Activated naive CD8-positive, alpha-beta T cell treated with anti-CD3 and anti-CD28 coated beads, Interleukin-2, amount 50 U/mL, for 24 hours (primary cell): ENCODE results near the gene DOCK4.

Experiments used
- ATAC-seq: fragments of 150-1000 bp; cut with Tn5 transposase; one replicate; pipeline ENCODE4 v1.10.0; 2021
- DNase-seq: peaks from one replicate; pipeline ENCODE4 v3.0.0; 2021
- H3K27ac Mint-ChIP-seq: one replicate; pipeline ENCODE4 v1.8.0; 2021; ENCODE audit warnings: mild to moderate bottlenecking, mixed read lengths
- H3K27me3 Mint-ChIP-seq: one replicate; pipeline ENCODE4 v1.8.0; 2021; ENCODE audit warnings: mixed read lengths
- H3K36me3 Mint-ChIP-seq: one replicate; pipeline ENCODE4 v1.8.0; 2021; ENCODE audit warnings: low read depth, mixed read lengths
- H3K4me1 Mint-ChIP-seq: one replicate; pipeline ENCODE4 v1.8.0; 2021; ENCODE audit warnings: mixed read lengths
- H3K4me3 Mint-ChIP-seq: one replicate; pipeline ENCODE4 v1.8.0; 2021; ENCODE audit warnings: mild to moderate bottlenecking, moderate library complexity, mixed read lengths
- H3K9me3 Mint-ChIP-seq: one replicate; pipeline ENCODE4 v1.8.0; 2021; ENCODE audit warnings: mixed read lengths

The DOCK4 gene

DNA sequence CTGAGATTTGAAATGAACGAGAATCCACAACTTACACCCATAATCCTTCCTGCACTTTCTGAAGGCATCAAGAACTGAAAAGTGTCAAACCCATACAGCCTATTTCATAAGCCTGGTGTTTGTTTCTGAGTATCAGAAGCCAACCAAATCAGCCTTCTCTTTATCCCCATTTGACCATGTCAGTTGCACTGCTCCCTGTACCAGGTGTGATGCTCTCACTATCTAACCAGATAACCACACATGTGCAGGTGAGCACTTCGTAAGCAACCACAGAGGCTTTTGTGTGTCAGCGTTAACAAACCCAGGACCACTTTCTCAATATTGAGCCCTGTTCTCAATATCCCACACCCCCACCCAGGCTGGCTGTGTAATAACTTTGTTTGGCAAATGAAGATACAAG is 114.4 kb downstream of the DOCK4 start:
- Mint-ChIP-seq H3K9me3 (no peaks in the 10 kb centered on the region), H3K27ac (no peak overlapping the region), H3K27me3 (peaks cover 2% of the 10 kb centered on the region), H3K4me3 (no peak overlapping the region), H3K4me1 (no peaks in the 10 kb centered on the region), H3K36me3 (no peaks in the 10 kb centered on the region)
- ATAC-seq (no peak), DNase-seq (no peak)

DNA sequence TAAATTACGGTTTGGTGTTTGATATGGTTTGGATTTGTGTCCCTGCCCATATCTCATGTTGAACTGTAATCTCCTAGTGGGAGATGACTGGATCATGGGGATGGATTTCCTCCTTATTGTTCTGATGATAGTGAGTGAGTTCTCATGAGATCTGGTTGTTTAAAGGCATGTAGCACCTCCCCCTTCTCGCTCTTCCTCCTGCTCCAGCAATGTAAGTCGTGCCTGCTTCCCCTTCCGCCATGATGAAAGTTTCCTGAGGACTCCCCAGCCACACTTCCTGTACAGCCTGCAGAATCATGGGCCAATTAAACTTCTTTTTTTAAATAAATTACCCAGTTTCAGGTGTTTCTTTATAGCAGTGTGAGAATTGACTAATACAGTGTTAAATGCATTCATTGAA is 116.6 kb downstream of the DOCK4 start:
- Mint-ChIP-seq H3K9me3 (no peaks in the 10 kb centered on the region), H3K27ac (no peak overlapping the region), H3K36me3 (no peaks in the 10 kb centered on the region), H3K4me1 (peaks cover 5% of the 10 kb centered on the region), H3K4me3 (no peak overlapping the region), H3K27me3 (peaks cover 8% of the 10 kb centered on the region)
- DNase-seq (no peak), ATAC-seq (no peak)

DNA sequence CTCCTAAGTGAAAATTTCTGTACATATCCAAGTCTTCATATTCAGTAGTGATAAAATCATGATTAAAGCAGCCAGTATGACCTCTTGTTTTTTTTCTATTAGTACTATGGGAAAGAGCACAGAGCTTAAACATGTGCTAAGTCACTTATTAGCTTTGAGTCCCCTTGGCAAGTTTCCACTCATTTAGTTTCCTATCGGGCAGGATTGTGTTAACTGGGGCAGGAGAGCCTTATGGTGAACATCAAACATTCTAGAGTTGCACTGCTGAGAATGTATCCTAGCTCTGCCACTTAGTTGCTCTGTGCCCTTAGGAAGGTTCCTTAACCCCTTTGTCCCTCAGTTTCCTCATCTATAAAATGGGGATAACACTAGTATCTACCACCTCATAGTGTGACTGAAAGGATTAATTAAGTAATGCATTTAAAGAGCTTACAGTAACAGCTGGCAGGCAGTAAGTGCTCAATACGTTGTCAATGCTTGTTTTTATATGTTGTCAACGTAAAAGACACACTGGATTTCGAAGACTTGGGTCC is 117.6 kb downstream of the DOCK4 start:
- H3K36me3 Mint-ChIP-seq, result no peaks in the 10 kb centered on the region
- no peaks in the 10 kb centered on the region for H3K9me3 Mint-ChIP-seq
- no peak overlapping the region for H3K27ac Mint-ChIP-seq
- H3K27me3 Mint-ChIP-seq, result peaks cover 8% of the 10 kb centered on the region
- peaks cover 6% of the 10 kb centered on the region for H3K4me1 Mint-ChIP-seq
- ATAC-seq (no peak), DNase-seq (no peak)
- H3K4me3 Mint-ChIP-seq, result no peak overlapping the region

DNA sequence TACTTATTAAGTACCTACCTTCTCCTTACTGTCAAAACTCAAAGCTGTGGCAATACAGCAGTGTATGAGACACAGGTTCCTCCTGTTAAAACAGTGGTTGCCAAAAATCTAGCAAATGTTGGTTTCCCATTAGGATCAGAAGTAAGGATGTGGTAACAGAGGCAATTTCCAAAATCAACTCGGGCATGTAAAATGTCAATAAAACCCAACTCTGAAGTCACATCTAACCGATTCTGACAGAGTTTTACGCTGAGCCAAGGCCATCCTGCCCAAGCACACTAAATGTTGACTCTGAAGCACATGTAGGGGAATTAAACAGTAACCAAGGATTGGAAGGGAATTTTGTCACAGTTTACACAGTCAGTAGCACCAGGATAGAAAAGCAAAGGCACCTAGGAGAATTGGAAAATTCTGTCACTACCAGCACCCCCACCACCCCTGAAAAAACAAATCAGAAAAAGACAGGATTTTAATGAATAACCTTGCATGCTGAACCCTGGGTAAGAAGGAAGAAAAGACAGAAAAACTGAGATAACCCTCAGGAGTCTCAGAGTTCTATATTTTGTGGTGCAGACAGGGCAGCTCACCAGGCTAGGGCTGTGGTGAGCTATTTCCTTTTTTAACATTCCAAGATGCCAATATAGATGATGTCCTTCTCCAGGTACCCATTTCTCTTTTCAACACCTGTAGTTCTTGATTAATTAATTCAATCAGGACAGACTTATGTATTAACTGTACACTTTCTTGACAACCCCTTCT is 119.5 kb downstream of the DOCK4 start:
- Mint-ChIP-seq H3K9me3 (no peaks in the 10 kb centered on the region), H3K4me1 (peaks cover 6% of the 10 kb centered on the region), H3K27me3 (peaks cover 8% of the 10 kb centered on the region), H3K4me3 (no peak overlapping the region), H3K27ac (no peak overlapping the region), H3K36me3 (no peaks in the 10 kb centered on the region)
- no peak for DNase-seq
- no peak for ATAC-seq

DNA sequence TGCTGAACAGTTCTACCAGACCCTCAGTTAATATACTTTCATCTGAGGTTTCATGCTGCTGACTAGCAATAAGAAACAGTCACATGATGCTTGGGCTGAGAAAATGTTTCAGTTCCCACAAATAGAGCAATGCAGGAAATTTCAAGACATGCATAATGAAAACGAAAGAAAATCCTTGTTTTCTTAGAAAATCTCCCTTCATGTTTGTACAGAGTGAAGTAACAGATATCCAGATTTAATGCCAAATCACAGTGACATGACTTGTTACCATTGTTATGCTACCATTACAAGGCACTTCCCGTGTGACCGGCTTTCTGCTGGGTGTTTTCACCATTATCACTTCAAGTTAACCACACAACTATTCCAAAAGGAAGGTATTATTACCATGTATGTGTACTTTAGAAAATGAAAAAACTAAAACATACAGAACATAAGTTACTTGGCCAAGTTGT is 121.7 kb downstream of the DOCK4 start:
- ATAC-seq (peak; percentile 10), DNase-seq (no peak)
- H3K27me3 Mint-ChIP-seq, result peaks cover 14% of the 10 kb centered on the region
- H3K9me3 Mint-ChIP-seq, result no peaks in the 10 kb centered on the region
- H3K27ac Mint-ChIP-seq, result no peak overlapping the region
- no peaks in the 10 kb centered on the region for H3K36me3 Mint-ChIP-seq
- H3K4me1 Mint-ChIP-seq, result peaks cover 18% of the 10 kb centered on the region
- no peak overlapping the region for H3K4me3 Mint-ChIP-seq

DNA sequence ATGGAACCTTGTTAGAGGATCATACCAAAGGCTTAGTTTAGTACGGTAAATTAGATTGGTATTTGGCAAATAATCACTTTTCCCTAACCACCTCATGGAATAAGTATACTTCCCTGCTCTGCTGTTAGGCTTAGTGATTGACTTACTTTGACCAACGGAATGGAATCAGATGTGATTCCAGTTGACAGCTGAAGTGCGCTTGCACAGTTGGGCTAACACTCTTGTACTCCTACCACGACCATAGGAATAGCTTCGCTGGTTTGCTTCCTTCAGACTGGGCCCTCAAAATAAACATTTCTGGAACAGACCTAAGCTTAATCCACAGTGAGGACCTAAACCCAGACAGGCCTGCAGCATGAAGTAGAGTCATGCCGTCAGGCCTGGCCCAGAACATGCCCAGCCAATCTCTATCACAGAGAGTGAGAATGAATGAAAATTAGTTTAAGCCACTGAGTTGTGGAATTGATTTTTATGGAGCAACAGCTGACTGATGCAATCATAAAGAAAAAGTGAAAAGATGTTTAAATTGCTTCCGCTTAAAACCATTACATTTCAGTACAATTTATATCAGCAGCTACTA is 122.3 kb downstream of the DOCK4 start:
- no peak for ATAC-seq
- H3K4me1 Mint-ChIP-seq, result peaks cover 18% of the 10 kb centered on the region
- H3K27ac Mint-ChIP-seq, result no peak overlapping the region

DNA sequence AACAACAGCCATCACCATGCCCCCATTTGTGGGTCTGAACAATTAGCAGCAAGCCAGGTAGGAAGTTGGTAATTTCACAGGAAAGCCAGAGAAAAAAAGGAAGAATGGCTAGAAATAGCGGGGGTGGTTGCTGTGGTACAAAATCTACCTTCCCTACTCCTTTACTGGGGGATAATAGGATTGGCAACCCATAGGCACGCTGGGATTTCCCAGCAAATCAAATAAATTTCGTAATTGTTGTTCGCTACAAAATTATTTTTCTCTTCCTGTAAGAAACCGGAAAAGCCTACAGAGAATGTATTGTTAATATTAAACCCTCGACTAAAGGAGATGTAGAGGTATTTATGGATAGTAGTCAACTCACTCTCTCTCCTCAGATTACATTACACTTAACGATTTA is 123.9 kb downstream of the DOCK4 start:
- Mint-ChIP-seq H3K27ac (no peak overlapping the region), H3K27me3 (peaks cover 20% of the 10 kb centered on the region), H3K36me3 (no peaks in the 10 kb centered on the region), H3K4me1 (peaks cover 18% of the 10 kb centered on the region), H3K9me3 (no peaks in the 10 kb centered on the region), H3K4me3 (no peak overlapping the region)
- no peak for ATAC-seq
- DNase-seq, result no peak

More for the DNA sequence above, 122.3 kb downstream of the DOCK4 start:
- H3K4me3 Mint-ChIP-seq, result no peak overlapping the region
- H3K27me3 Mint-ChIP-seq, result peaks cover 14% of the 10 kb centered on the region
- H3K36me3 Mint-ChIP-seq, result no peaks in the 10 kb centered on the region
- no peaks in the 10 kb centered on the region for H3K9me3 Mint-ChIP-seq
- DNase-seq, result no peak

DNA sequence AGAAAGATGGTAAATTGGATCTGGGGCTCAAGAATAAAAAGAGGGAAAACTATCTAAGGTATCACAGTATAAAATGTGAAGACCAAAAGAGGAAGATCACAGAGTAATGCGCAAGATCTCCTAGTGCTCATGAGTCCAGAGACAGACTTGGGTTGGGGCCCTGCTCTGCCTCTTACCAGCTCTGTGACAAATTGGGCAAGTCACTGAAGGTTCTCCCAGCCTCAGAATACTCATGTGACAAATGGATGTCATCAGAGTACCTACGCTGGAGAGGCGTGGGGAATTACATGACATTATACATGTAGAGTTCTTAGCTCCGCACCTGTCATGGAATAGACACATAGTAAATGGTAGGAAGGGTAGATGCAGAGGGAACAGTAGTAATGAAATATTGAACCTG is 124.4 kb downstream of the DOCK4 start:
- no peak for ATAC-seq
- Mint-ChIP-seq H3K9me3 (no peaks in the 10 kb centered on the region), H3K27me3 (peaks cover 20% of the 10 kb centered on the region), H3K4me3 (no peak overlapping the region), H3K27ac (no peak overlapping the region), H3K36me3 (no peaks in the 10 kb centered on the region), H3K4me1 (peaks cover 18% of the 10 kb centered on the region)
- no peak for DNase-seq

DNA sequence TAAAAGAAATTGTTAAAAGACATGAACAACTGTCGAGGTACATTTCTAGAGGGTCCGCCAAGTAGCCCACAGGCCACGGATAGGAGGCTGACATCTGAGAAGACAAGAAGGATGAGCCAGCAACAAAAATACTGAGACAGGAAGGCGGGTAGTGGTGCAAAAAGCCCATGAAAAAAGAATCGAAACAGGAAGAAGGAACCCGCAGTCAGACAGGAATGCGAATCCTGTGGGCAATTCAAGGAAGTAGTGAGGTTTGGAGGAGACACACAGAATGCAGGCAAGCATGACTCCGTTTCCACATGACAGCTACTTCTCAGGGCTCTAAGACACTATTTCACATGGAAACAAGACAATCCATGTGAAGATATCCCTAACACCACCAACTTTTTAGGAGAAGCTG is 125.2 kb downstream of the DOCK4 start:
- DNase-seq, result no peak
- ATAC-seq, result no peak
- Mint-ChIP-seq H3K27ac (no peak overlapping the region), H3K4me3 (no peak overlapping the region), H3K27me3 (peaks cover 20% of the 10 kb centered on the region), H3K4me1 (peaks cover 18% of the 10 kb centered on the region), H3K9me3 (no peaks in the 10 kb centered on the region), H3K36me3 (no peaks in the 10 kb centered on the region)

DNA sequence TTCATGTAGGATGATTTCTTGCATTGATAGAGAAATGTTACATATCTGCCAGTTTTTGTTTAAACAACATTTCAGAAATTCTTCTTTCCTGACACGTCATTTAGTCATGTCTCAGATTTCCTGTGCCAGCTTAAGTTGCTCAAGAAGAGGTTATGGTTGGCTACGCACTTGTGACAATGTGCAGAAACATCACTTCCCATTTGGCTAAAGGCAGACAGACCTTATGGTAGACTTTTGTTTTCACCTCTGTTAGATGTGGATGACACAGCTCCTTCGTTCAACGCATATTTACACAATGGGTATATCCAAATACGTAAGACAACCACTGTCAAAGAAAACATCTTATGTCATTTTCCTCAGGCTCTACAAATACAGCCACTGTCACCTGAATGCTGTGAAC is 125.8 kb downstream of the DOCK4 start:
- Mint-ChIP-seq H3K4me1 (peaks cover 18% of the 10 kb centered on the region), H3K4me3 (no peak overlapping the region), H3K27ac (no peak overlapping the region)

DNA sequence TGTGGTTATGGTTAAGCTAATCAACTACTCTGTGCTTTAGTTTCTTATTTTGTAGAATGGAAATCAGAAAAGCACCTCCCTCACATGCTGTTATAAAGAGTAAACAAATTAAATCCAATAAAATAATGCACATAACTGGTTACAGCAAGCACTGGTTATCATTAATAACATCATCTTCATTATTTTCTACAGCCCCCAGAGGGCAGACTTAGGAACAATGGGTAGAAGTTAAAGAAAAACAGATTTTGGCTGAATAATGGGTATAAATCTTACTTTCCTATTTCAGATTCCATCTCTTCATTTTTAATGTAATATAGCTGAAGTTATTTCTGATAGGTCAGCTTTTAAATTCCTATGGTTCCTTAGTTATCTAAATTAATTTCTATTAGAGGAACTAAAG is 126.5 kb downstream of the DOCK4 start:
- DNase-seq, result no peak
- H3K36me3 Mint-ChIP-seq, result no peaks in the 10 kb centered on the region

More for the DNA sequence above, 125.8 kb downstream of the DOCK4 start:
- peaks cover 17% of the 10 kb centered on the region for H3K27me3 Mint-ChIP-seq
- no peaks in the 10 kb centered on the region for H3K36me3 Mint-ChIP-seq
- peak; percentile 43 for ATAC-seq
- no peak for DNase-seq
- H3K9me3 Mint-ChIP-seq, result no peaks in the 10 kb centered on the region

DNA sequence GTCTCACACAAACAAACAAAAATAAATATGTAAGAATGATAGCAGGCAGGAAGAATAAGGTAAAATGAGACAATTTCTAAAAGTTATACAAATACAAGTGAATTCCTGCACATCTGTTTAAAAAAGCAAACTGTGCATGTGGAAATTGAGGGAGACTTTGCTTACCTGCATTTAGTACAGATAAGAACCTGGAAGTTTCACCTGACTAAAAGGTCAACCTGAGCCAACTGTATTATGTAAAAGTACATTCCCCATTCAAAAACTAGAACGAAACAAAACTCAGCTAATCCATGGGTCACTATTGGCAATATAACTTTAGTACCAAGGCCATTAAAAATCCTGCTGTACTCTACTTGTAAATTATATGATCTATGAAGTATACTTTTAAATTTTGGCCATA is 127.1 kb downstream of the DOCK4 start:
- Mint-ChIP-seq H3K9me3 (no peaks in the 10 kb centered on the region), H3K27me3 (peaks cover 14% of the 10 kb centered on the region), H3K4me3 (no peak overlapping the region), H3K36me3 (no peaks in the 10 kb centered on the region), H3K4me1 (peaks cover 13% of the 10 kb centered on the region), H3K27ac (no peak overlapping the region)
- no peak for DNase-seq
- ATAC-seq, result no peak

More for the DNA sequence above, 126.5 kb downstream of the DOCK4 start:
- Mint-ChIP-seq H3K4me1 (peaks cover 14% of the 10 kb centered on the region), H3K9me3 (no peaks in the 10 kb centered on the region), H3K27me3 (peaks cover 14% of the 10 kb centered on the region), H3K27ac (no peak overlapping the region), H3K4me3 (no peak overlapping the region)
- no peak for ATAC-seq

DNA sequence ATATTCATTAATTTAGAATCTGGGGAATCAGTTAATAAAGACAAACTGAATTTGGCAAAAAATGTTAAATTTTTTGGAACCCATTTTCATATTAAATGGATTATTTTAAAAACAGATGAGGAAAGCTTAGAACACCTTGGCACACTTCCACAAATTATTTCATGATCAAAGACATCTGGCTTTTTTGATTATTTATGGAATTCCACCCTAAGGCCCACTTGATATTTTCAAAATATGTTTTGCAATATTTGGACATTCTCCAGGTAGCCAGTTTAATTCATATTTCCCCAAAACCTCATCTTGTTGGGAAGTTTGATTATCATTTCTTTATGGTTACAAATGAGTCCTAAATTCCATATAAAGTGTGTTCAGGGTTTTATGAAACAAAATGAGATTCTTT is 129.9 kb downstream of the DOCK4 start:
- H3K4me1 Mint-ChIP-seq, result peaks cover 11% of the 10 kb centered on the region
- no peak overlapping the region for H3K4me3 Mint-ChIP-seq
- H3K9me3 Mint-ChIP-seq, result no peaks in the 10 kb centered on the region
- no peaks in the 10 kb centered on the region for H3K36me3 Mint-ChIP-seq
- no peak for ATAC-seq
- no peak for DNase-seq
- H3K27me3 Mint-ChIP-seq, result peaks cover 16% of the 10 kb centered on the region
- no peak overlapping the region for H3K27ac Mint-ChIP-seq

DNA sequence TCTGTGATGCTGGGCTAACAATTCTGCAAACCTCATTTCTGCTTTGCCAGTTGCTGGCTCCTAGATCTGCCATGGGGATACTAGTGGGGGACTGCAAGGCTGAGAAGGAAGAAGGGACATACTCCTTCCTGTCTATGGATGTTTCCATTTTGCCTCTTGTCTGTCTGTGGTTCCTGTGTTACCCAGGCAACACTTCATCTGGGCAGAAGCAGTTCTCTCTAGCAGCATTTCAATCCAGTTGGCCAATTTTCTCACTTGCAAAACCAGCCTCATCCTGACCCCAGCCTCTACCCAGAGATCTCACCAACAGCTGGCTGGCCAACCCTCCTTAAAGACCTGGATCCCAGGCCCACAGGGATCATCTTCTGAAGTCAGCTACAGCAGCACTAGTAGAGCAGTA is 131.7 kb downstream of the DOCK4 start:
- Mint-ChIP-seq H3K27ac (no peak overlapping the region), H3K4me3 (no peak overlapping the region), H3K36me3 (no peaks in the 10 kb centered on the region), H3K27me3 (peaks cover 10% of the 10 kb centered on the region), H3K4me1 (no peaks in the 10 kb centered on the region), H3K9me3 (no peaks in the 10 kb centered on the region)
- DNase-seq, result no peak
- ATAC-seq, result no peak

DNA sequence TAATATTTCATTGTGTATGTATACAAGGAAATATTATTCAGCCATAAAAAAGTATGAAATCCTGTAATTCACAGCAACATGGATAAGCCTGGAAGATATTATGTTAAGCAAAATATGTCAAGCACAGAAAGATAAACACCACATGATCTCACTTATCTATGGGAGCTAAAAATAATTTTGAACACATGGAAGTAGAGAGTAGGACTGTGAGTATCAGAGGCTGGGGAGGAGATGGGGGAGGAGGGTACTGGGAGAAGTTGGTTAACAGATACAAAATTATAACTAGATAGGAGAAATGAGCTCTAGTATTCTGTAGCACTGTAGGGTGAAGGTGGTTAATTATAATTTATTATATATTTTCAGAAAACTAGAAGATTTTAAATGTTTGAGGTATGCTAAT is 132.7 kb downstream of the DOCK4 start:
- Mint-ChIP-seq H3K36me3 (no peaks in the 10 kb centered on the region), H3K27me3 (peaks cover 7% of the 10 kb centered on the region), H3K27ac (no peak overlapping the region), H3K9me3 (no peaks in the 10 kb centered on the region), H3K4me3 (no peak overlapping the region), H3K4me1 (no peaks in the 10 kb centered on the region)
- DNase-seq (no peak), ATAC-seq (no peak)
